Heart right ventricle (tissue), 16 donors: Measurements from ENCODE around the gene NYAP1. TPM values are rescaled to one million over a fixed set of nuclear protein-coding genes. Genes with fewer than 3 reads are reported as not detected.

ENCODE experiments used
- ATAC-seq, 8 donors: fragments of 200-7000 bp; cut with Tn5 transposase; one replicate each; pipeline ENCODE4 v1.9.1; 2020; ENCODE audit warnings: mild to moderate bottlenecking in 8 of 8, moderate library complexity in 8 of 8, moderate number of reproducible peaks in 1 of 8
- DNase-seq, 2 donors: peaks; one replicate each; pipeline ENCODE4 v3.0.0-alpha.2; 2020
- H3K27ac ChIP-seq, 10 donors: fragments of 200-600 bp; sonication (generic) in 2 of 10; one replicate each; pipeline versions ENCODE4 v1.5.0 to v1.8.0; 2020 to 2022; ENCODE audit warnings: mild to moderate bottlenecking in 3 of 10
- H3K27me3 ChIP-seq, 7 donors: fragments of 200-600 bp; one replicate each; pipeline ENCODE4 v1.8.0; 2021 to 2022; ENCODE audit warnings: mild to moderate bottlenecking in 2 of 7
- H3K36me3 ChIP-seq, 9 donors: fragments of 200-600 bp; sonication (generic) in 1 of 9; one replicate each; pipeline versions ENCODE4 v1.5.0 to v1.8.0; 2020 to 2022; ENCODE audit warnings: mild to moderate bottlenecking in 2 of 9
- H3K4me1 ChIP-seq, 9 donors: fragments of 200-600 bp; sonication (generic) in 1 of 9; one replicate each; pipeline versions ENCODE4 v1.5.0 to v1.8.0; 2020 to 2022; ENCODE audit warnings: mild to moderate bottlenecking in 4 of 9
- H3K4me3 ChIP-seq, 10 donors: fragments of 200-600 bp; sonication (generic) in 2 of 10; one replicate each; pipeline versions ENCODE4 v1.5.0 to v1.8.0; 2020 to 2022; ENCODE audit warnings: mild to moderate bottlenecking in 7 of 10, moderate library complexity in 2 of 10
- H3K9me3 ChIP-seq, 11 donors: fragments of 200-600 bp in 10 of 11; sonication (generic) in 2 of 11; one replicate each; pipeline versions ENCODE4 v1.5.0 to v1.8.0; 2013 to 2022; ENCODE audit warnings: mild to moderate bottlenecking in 2 of 11, control low read depth in 1 of 11, moderate library complexity in 1 of 11
- CTCF ChIP-seq, 9 donors: fragments of 200-600 bp; sonication (generic) in 2 of 9; IDR thresholded peaks; one replicate each; pipeline versions ENCODE4 v1.5.0 to v1.8.0; 2021 to 2022; ENCODE audit warnings: antibody characterized with exemption in 9 of 9, mild to moderate bottlenecking in 5 of 9, moderate library complexity in 1 of 9
- WGBS, 2 donors: extraction: QIAGEN DNeasy Blood & Tissue Kit; methylation state at CpG; one replicate each; pipeline ENCODE4 v1.1.7; 2013; ENCODE audit warnings: inconsistent platforms in 1 of 2; 5-methylcytosine and 5-hydroxymethylcytosine counted together
- intact Hi-C, 10 donors: fragments of 100-400 bp; cut with DNase I; formaldehyde crosslinking; loops; one replicate each; pipeline versions ENCODE4 v1.11.1 to v1.14.2; 2022
- polyA plus RNA-seq, 2 donors: library from polyadenylated mRNA; stranded (reverse); fragments of 200-250 nt; gene quantifications; one replicate each; pipeline ENCODE4 v1.2.3, GENCODE V29; 2013
- total RNA-seq, 10 donors: library from RNA; stranded (reverse); fragmentation: NEBNext Ultra II Directional in 3 of 10; extraction: Animal tissue kit (Norgen Biotek cat#: 25700) in 3 of 10; gene quantifications; one replicate each; pipeline versions ENCODE4 v1.2.1 to v1.2.4, GENCODE V29; 2021 to 2023
- donor health status: Arrhythmogenic right ventricular cardiomyopathy.
- donor health status: ischemic (EF 13 %, LVEDD 7.1; RV severe dilation, severe dysfunction).
- donor health status: healthy with polysubstance abuse.
- donor health status: DM: no; HTN: yes; CAD: no.
- donor health status: DM: no; HTN: no; CAD: no.
- donor health status: ischemic (EF 25% LVEDD 6.9; RV normal size, moderate dysfunction).
- donor health status: ischemic (EF 25% LVEDD 5.7; RV mildly dilated, moderate dysfunction).
- donor health status: healthy.
- donor health status: DM: yes; HTN: yes; CAD: no.
- donor health status: Ischemic cardiomyopathy.
- donor health status: ischemic (EF 35%, LVEDD 5.7; RV mildly dilated, moderate dysfunction).
- donor health status: nonischemic (EF 11% LVEDD 7.7; RV severe dilation, severe dysfunction).
- donor health status: DM: yes; HTN: yes; CAD: no.
- donor health status: PGD.
- donor health status: ischemic (EF 29% LVEDD 5.4; RV normal size, mild dysfunction).
- donor health status: nonischemic (EF 23%, LVEDD 6.1; RV moderate dilation, normal function).

The NYAP1 gene
- total and polyA plus RNA-seq, 12 donors = 0.10 to 0.86 (median 0.35) TPM

DNA sequence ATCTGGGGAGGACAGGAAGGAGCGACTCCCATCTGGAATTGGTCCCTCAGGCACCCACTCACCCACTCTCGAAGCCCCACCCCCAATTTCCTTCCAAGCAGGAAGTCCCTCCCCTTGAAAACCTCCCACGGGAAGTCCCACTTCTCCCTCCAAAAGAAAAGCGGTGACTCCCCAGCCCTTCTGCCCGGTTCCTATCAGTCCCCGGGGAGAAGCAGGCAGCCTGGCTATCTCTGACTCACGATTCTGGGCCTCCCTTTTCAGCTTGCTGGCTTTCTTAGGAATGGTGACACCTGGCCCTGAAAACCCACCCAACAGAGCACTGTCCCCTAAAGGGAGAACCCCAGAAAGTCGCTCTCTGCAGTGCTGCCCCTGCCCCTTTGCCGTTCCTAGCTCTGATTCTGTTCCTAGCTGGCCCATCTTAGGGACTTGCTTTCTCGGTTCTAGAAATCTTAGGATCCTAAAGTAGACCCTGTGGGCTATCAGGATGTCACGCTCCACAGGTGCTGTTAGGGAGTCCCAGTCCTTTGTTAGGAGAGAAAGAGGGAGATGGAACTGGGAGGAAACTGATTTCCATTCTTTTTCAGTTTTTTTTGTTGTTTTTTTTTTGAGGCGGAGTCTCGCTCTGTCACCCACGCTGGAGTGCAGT is 10.8 kb upstream of the NYAP1 start:
- Histone ChIP-seq H3K4me1 (peaks cover 15 to 94% (median 75%) of the 10 kb centered on the region in 9 donors), H3K27ac (peak overlapping the region in 9 of 10 donors; percentile 63 to 100 (median 82)), H3K27me3 (no peaks in the 10 kb centered on the region), H3K9me3 (no peaks in the 10 kb centered on the region), H3K4me3 (peak overlapping the region in 5 of 10 donors; percentile 1 to 21 (median 8)), H3K36me3 (peaks cover 0 to 86% (median 6%) of the 10 kb centered on the region in 9 donors)
- intact Hi-C loops = loop anchor here in 4 of 10 donors (5.0 to 10.0 kb wide), 5 partner anchors 202 to 392 kb away; partner anchors contain the start of genes GIGYF1 (in 1 of the 4), GNB2 (in 1 of the 4), SLC12A9 (in 1 of the 4) and TRIP6 (in 1 of the 4)
- ATAC-seq (peak in 4 of 8 donors; percentile 21 to 43 (median 33)), DNase-seq (peak; percentile 45 to 79)
- no peak for TF ChIP-seq CTCF (IDR thresholded peaks at IDR 0.05)
- 35 to 37% methylated on average over 14 of the region's 14 CpGs for WGBS, 2 donors

DNA sequence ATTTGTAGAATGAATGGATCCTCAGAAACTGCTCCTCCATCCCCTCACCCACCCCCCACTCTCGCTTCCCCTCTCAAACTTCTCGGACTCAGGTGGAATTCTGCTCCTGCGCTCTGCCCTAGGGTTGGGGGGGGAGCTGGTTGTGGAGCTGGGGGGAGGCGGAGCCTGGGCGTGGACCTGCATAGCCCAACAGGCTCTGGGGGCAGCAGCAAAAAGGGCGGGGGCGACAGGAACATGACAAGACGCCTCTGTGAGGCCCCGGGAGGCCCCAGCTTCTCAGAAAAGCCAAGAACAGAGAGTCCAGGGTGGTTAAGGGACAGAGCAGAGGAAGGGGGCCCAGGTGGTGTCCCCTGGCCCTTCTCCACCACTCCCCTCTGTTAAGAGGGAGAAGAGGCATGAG is 8.2 kb upstream of the NYAP1 start:
- peak in 4 of 8 donors; percentile 7 to 33 (median 21) for ATAC-seq
- intact Hi-C loops = loop anchor here in 6 of 10 donors (5.0 to 10.0 kb wide), 7 partner anchors 62 to 389 kb away; partner anchors contain the start of genes AGFG2 (in 1 of the 6), GIGYF1 (in 1 of the 6), GNB2 (in 1 of the 6) and SLC12A9 (in 1 of the 6)

GRCh38 chr7:100476101-100476780 is 7.5 kb upstream of the NYAP1 start:
- DNase-seq = peak in 1 of 2 donors; percentile 65
- intact Hi-C loops = loop anchor here in 6 of 10 donors (5.0 to 10.0 kb wide), 7 partner anchors 61 to 389 kb away; partner anchors contain the start of genes AGFG2 (in 1 of the 6), GIGYF1 (in 1 of the 6), GNB2 (in 1 of the 6) and SLC12A9 (in 1 of the 6)

More for the DNA sequence above, 8.2 kb upstream of the NYAP1 start:
- no peaks in the 10 kb centered on the region for H3K9me3 ChIP-seq
- TF ChIP-seq CTCF (IDR thresholded peaks at IDR 0.05) = no peak
- H3K4me1 ChIP-seq = peaks cover 13 to 84% (median 73%) of the 10 kb centered on the region in 9 donors
- no peaks in the 10 kb centered on the region for H3K27me3 ChIP-seq
- peak overlapping the region in 7 of 10 donors; percentile 74 to 100 (median 98) for H3K4me3 ChIP-seq
- 16 to 27% methylated on average over 9 of the region's 9 CpGs for WGBS, 2 donors
- peaks cover 0 to 67% (median 6%) of the 10 kb centered on the region in 9 donors for H3K36me3 ChIP-seq
- DNase-seq = peak; percentile 56 to 65
- peak overlapping the region; percentile 2 to 100 (median 84) for H3K27ac ChIP-seq

More at GRCh38 chr7:100476101-100476780, 7.5 kb upstream of the NYAP1 start:
- WGBS, 2 donors = 10 to 11% methylated on average over 6 of the region's 6 CpGs
- Histone ChIP-seq H3K36me3 (peaks cover 0 to 60% (median 6%) of the 10 kb centered on the region in 9 donors), H3K27me3 (no peaks in the 10 kb centered on the region), H3K4me3 (peak overlapping the region in 9 of 10 donors; percentile 74 to 100 (median 98)), H3K27ac (peak overlapping the region; percentile 2 to 100 (median 84)), H3K9me3 (no peaks in the 10 kb centered on the region), H3K4me1 (peaks cover 13 to 78% (median 68%) of the 10 kb centered on the region in 9 donors)
- no peak for TF ChIP-seq CTCF (IDR thresholded peaks at IDR 0.05)
- ATAC-seq = peak in 5 of 8 donors; percentile 34 to 57 (median 48)
